Trophoblast cell (in vitro differentiated cells and primary cell): ENCODE measurements around the gene KIR3DL2.
"Not testable (repeated sequence)": the region's sequence is repeated elsewhere in the genome, so short reads cannot be mapped to it uniquely, and the experiment has no call there.

Experiments used
- DNase-seq, 2 donors: peaks; one replicate each; pipeline ENCODE4 v3.0.0-alpha.2; 2016
- H2AFZ ChIP-seq: 2 replicates; pipeline ENCODE4 v1.6.1; 2013; ENCODE audit warnings: low read length, moderate library complexity, mild to moderate bottlenecking; ENCODE audit not compliant: insufficient read depth, poor library complexity
- H2AK5ac ChIP-seq: 2 replicates; pipeline ENCODE4 v1.6.1; 2013; ENCODE audit warnings: mild to moderate bottlenecking, low read length
- H2BK120ac ChIP-seq: 2 replicates; pipeline ENCODE4 v1.6.1; 2013; ENCODE audit warnings: low read length, mild to moderate bottlenecking, moderate library complexity; ENCODE audit not compliant: insufficient read depth, poor library complexity
- H2BK12ac ChIP-seq: 2 replicates; pipeline ENCODE4 v1.6.1; 2013; ENCODE audit warnings: mild to moderate bottlenecking, low read length, moderate library complexity
- H2BK5ac ChIP-seq: 2 replicates; pipeline ENCODE4 v1.6.1; 2013; ENCODE audit warnings: low read length, low read depth, moderate library complexity, mild to moderate bottlenecking; ENCODE audit not compliant: poor library complexity
- H3K14ac ChIP-seq: 2 replicates; pipeline ENCODE4 v1.6.1; 2013; ENCODE audit warnings: mild to moderate bottlenecking, low read length
- H3K18ac ChIP-seq: 2 replicates; pipeline ENCODE4 v1.6.1; 2013; ENCODE audit warnings: mild to moderate bottlenecking, low read length
- H3K23ac ChIP-seq: 2 replicates; pipeline ENCODE4 v1.6.1; 2013; ENCODE audit warnings: low read length
- H3K27ac ChIP-seq: 2 replicates; pipeline ENCODE4 v1.5.1; 2013; ENCODE audit warnings: low read depth, mild to moderate bottlenecking, inconsistent platforms, low read length, moderate library complexity
- H3K27me3 ChIP-seq: 2 replicates; pipeline ENCODE4 v1.6.1; 2013; ENCODE audit warnings: inconsistent platforms, mild to moderate bottlenecking, low read length, moderate library complexity; ENCODE audit not compliant: insufficient read depth
- H3K36me3 ChIP-seq, 2 experiments: 1 replicate in 1 of 2; 2 replicates in 1 of 2; pipeline ENCODE4 v1.6.1; 2013; ENCODE audit warnings: low read length in 2 of 2, mild to moderate bottlenecking in 2 of 2, moderate library complexity in 1 of 2; ENCODE audit not compliant: insufficient read depth in 2 of 2, control insufficient read depth in 1 of 2
- H3K4ac ChIP-seq: 2 replicates; pipeline ENCODE4 v1.6.1; 2013; ENCODE audit warnings: low read depth, mild to moderate bottlenecking, low read length, moderate library complexity
- H3K4me1 ChIP-seq, 2 experiments: 1 replicate in 1 of 2; 2 replicates in 1 of 2; pipeline ENCODE4 v1.6.1; 2013; ENCODE audit warnings: low read length in 2 of 2, mild to moderate bottlenecking in 2 of 2, moderate library complexity in 1 of 2; ENCODE audit not compliant: insufficient read depth in 2 of 2, control insufficient read depth in 1 of 2
- H3K4me2 ChIP-seq: 2 replicates; pipeline ENCODE4 v1.6.1; 2013; ENCODE audit warnings: inconsistent platforms, mild to moderate bottlenecking, low read length, moderate library complexity
- H3K4me3 ChIP-seq: 2 replicates; pipeline ENCODE4 v1.5.1; 2013; ENCODE audit warnings: mild to moderate bottlenecking, low read depth, low read length, inconsistent platforms
- H3K79me1 ChIP-seq: one replicate; pipeline ENCODE4 v1.6.1; 2013; ENCODE audit warnings: low read length
- H3K79me2 ChIP-seq: 2 replicates; pipeline ENCODE4 v1.6.1; 2013; ENCODE audit warnings: low read length, mild to moderate bottlenecking; ENCODE audit not compliant: control insufficient read depth, insufficient read depth, poor library complexity
- H3K9ac ChIP-seq: 2 replicates; pipeline ENCODE4 v1.6.1; 2013; ENCODE audit warnings: mild to moderate bottlenecking, low read length
- H3K9me3 ChIP-seq: 2 replicates; pipeline ENCODE4 v1.6.1; 2013; ENCODE audit warnings: low read depth, mild to moderate bottlenecking, control low read depth, inconsistent platforms, low read length; ENCODE audit not compliant: insufficient read depth
- H4K12ac ChIP-seq: 2 replicates; pipeline ENCODE4 v1.6.1; 2013; ENCODE audit warnings: low read depth, mild to moderate bottlenecking, low read length, moderate library complexity
- H4K8ac ChIP-seq: 2 replicates; pipeline ENCODE4 v1.6.1; 2013; ENCODE audit warnings: low read depth, mild to moderate bottlenecking, low read length, moderate library complexity
- H4K91ac ChIP-seq: one replicate; pipeline ENCODE4 v1.6.1; 2013; ENCODE audit warnings: low read depth, mild to moderate bottlenecking, low read length, moderate library complexity
- WGBS: extraction: QIAGEN DNeasy Blood & Tissue Kit; methylation state at CpG from one replicate; pipeline ENCODE4 v1.1.7; 2013; ENCODE audit warnings: missing lambda C conversion rate; ENCODE audit not compliant: insufficient read length, insufficient coverage; ENCODE audit errors: extremely low coverage; 5-methylcytosine and 5-hydroxymethylcytosine counted together

The KIR3DL2 gene

DNA sequence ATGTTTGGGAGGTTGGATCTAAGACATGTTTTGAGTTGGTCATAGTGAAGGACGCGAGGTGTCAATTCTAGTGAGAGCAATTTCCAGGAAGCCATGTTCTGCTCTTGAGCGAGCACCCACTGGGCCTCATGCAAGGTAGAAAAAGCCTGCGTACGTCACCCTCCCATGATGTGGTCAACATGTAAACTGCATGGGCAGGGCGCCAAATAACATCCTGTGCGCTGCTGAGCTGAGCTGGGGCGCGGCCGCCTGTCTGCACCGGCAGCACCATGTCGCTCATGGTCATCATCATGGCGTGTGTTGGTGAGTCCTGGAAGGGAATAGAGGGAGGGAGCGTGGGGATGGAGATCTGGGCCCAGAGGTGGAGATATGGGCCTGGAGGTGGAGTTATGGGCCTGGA lies 17.7 kb upstream of the KIR3DL2 start, which contains the start of gene KIR2DS4:
TSS of gene KIR2DS4 (plus strand) at position 181 of the 400 bp plus-strand sequence.
- not testable (repeated sequence) for H2BK12ac ChIP-seq, H3K18ac ChIP-seq, H3K4me1 ChIP-seq, H3K27me3 ChIP-seq, H3K79me2 ChIP-seq, H4K91ac ChIP-seq, H3K4me2 ChIP-seq, H4K8ac ChIP-seq, H3K27ac ChIP-seq, H3K4me3 ChIP-seq, H2AFZ ChIP-seq, H2BK5ac ChIP-seq, H2AK5ac ChIP-seq, H3K79me1 ChIP-seq, H3K23ac ChIP-seq, H2BK120ac ChIP-seq, H4K12ac ChIP-seq, DNase-seq, H3K36me3 ChIP-seq, H3K4ac ChIP-seq, H3K14ac ChIP-seq, H3K9ac ChIP-seq
- WGBS: no CpG with 5 or more reads among the region's 14 CpGs
- H3K9me3 ChIP-seq: peaks cover 37% of the 10 kb centered on the region

DNA sequence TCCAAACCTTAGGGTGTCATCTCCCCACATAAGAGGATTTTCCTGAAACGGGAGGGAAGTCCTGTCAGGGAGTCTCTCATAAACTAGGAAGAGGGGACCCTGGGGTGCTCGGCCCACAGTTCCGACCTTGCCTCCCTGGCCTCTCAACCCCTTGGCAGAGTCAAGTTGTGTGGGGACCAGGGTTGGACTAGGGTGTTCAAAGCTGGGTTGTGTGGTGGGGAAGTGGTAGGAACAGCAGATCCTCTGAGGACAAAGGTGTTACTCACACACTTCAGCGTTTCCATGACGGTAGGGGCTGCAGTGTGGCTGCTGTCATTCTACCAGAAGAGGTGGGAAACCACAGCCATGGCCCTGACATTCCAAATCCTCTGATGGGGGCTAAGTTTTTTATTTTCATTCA lies 15.1 kb upstream of the KIR3DL2 start:
- not testable (repeated sequence) for H3K18ac ChIP-seq, H3K4ac ChIP-seq, H3K4me2 ChIP-seq, H3K9ac ChIP-seq, H3K27ac ChIP-seq, H3K36me3 ChIP-seq, H3K14ac ChIP-seq, H3K4me3 ChIP-seq, H2AFZ ChIP-seq, H3K27me3 ChIP-seq, H3K23ac ChIP-seq, H2BK120ac ChIP-seq, H3K4me1 ChIP-seq, H3K79me2 ChIP-seq, H2AK5ac ChIP-seq, DNase-seq, H3K79me1 ChIP-seq, H4K91ac ChIP-seq, H2BK5ac ChIP-seq, H2BK12ac ChIP-seq, H4K8ac ChIP-seq, H4K12ac ChIP-seq
- no CpG with 5 or more reads among the region's 5 CpGs for WGBS
- H3K9me3 ChIP-seq: peaks cover 41% of the 10 kb centered on the region

DNA sequence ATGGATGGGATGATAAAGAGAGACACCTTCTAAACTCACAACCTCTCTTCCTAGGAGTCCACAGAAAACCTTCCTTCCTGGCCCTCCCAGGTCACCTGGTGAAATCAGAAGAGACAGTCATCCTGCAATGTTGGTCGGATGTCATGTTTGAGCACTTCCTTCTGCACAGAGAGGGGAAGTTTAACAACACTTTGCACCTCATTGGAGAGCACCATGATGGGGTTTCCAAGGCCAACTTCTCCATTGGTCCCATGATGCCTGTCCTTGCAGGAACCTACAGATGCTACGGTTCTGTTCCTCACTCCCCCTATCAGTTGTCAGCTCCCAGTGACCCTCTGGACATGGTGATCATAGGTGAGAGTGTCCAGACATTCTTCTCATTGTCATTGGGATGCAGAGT lies 12.7 kb upstream of the KIR3DL2 start:
- not testable (repeated sequence) for H3K14ac ChIP-seq, H2BK120ac ChIP-seq, H3K27ac ChIP-seq, DNase-seq, H3K36me3 ChIP-seq, H2AFZ ChIP-seq, H3K9ac ChIP-seq, H3K4me1 ChIP-seq, H3K18ac ChIP-seq, H4K12ac ChIP-seq, H3K4me3 ChIP-seq, H2AK5ac ChIP-seq, H3K79me2 ChIP-seq, H3K4me2 ChIP-seq, H3K4ac ChIP-seq, H4K8ac ChIP-seq, H3K79me1 ChIP-seq, H3K23ac ChIP-seq, H4K91ac ChIP-seq, H2BK5ac ChIP-seq, H2BK12ac ChIP-seq, H3K27me3 ChIP-seq
- H3K9me3 ChIP-seq: peaks cover 38% of the 10 kb centered on the region
- no CpG with 5 or more reads among the region's 2 CpGs for WGBS

GRCh38 chr19:54843171-54843570 lies 7.1 kb upstream of the KIR3DL2 start:
- not testable (repeated sequence) for DNase-seq, H3K36me3 ChIP-seq, H3K9ac ChIP-seq, H3K27me3 ChIP-seq, H4K12ac ChIP-seq, H3K18ac ChIP-seq, H2BK12ac ChIP-seq, H3K4me2 ChIP-seq, H2BK5ac ChIP-seq, H2BK120ac ChIP-seq, H4K8ac ChIP-seq, H4K91ac ChIP-seq, H2AFZ ChIP-seq, H3K27ac ChIP-seq, H3K4ac ChIP-seq, H3K4me1 ChIP-seq, H2AK5ac ChIP-seq, H3K23ac ChIP-seq, H3K4me3 ChIP-seq, H3K14ac ChIP-seq, H3K79me1 ChIP-seq, H3K79me2 ChIP-seq
- WGBS: no CpG with 5 or more reads among the region's 8 CpGs
- peaks cover 25% of the 10 kb centered on the region for H3K9me3 ChIP-seq
